IMR-90 (cell line): ENCODE data around the gene ODAD2. TPM values are rescaled to one million over a fixed set of nuclear protein-coding genes. Genes with fewer than 3 reads are reported as not detected.
"Not testable (repeated sequence)": the region's sequence is repeated elsewhere in the genome, so short reads cannot be mapped to it uniquely, and the experiment has no call there.

Source experiments
- ATAC-seq: fragments of 200-7000 bp; cut with Tn5 transposase; 2 replicates; pipeline ENCODE4 v1.9.1; 2020; ENCODE audit warnings: low read depth, mild to moderate bottlenecking, moderate library complexity
- BruUV-seq: library from RNA; stranded (reverse); fragments of 400-500 nt; replicated peaks from 2 replicates; lab custom pipeline; 2021; lab: Mats Ljungman, UMichigan
- CTCF ChIA-PET: fragments of 300-600 bp; formaldehyde crosslinking; extraction: SDS; loops from one replicate; lab custom pipeline; 2021; ENCODE audit warnings: antibody characterized with exemption; lab: Yijun Ruan, JAX
- POLR2A ChIA-PET: fragments of 300-600 bp; sonication (Branson Sonifier 250); formaldehyde crosslinking; loops from one replicate; lab custom pipeline; 2022; ENCODE audit warnings: antibody characterized with exemption; ENCODE audit not compliant: unreplicated experiment; lab: Charles Lee
- DNase-seq: peaks from one replicate; pipeline ENCODE4 v3.0.0; 2013
- H2AFZ ChIP-seq: replicated peaks from 2 replicates; pipeline ENCODE3; 2013; ENCODE audit warnings: low read length, mild to moderate bottlenecking; ENCODE audit not compliant: poor library complexity
- H2AK5ac ChIP-seq: 2 replicates; pipeline ENCODE4 v1.6.1; 2013; ENCODE audit warnings: low read depth, low read length, inconsistent platforms
- H2AK9ac ChIP-seq: replicated peaks from 2 replicates; pipeline ENCODE3; 2013; ENCODE audit warnings: mild to moderate bottlenecking, low read depth, low read length, moderate library complexity; ENCODE audit not compliant: poor library complexity
- H2BK120ac ChIP-seq: 2 replicates; pipeline ENCODE4 v1.6.1; 2013; ENCODE audit warnings: low read depth, low read length, inconsistent platforms
- H2BK15ac ChIP-seq: 3 replicates; pipeline ENCODE4 v1.6.1; 2013; ENCODE audit warnings: low read depth, low read length, inconsistent platforms
- H2BK20ac ChIP-seq: 2 replicates; pipeline ENCODE4 v1.6.1; 2013; ENCODE audit warnings: low read depth, mild to moderate bottlenecking, inconsistent platforms, low read length, moderate library complexity
- H2BK5ac ChIP-seq: 2 replicates; pipeline ENCODE4 v1.6.1; 2013; ENCODE audit warnings: mild to moderate bottlenecking, low read depth, low read length, inconsistent platforms; ENCODE audit not compliant: poor library complexity, severe bottlenecking
- H3K14ac ChIP-seq: replicated peaks from 2 replicates; pipeline ENCODE4 v1.6.1; 2013; ENCODE audit warnings: low read depth, low read length, inconsistent platforms
- H3K18ac ChIP-seq: 2 replicates; pipeline ENCODE4 v1.6.1; 2013; ENCODE audit warnings: low read depth, low read length, control low read depth
- H3K23ac ChIP-seq: 2 replicates; pipeline ENCODE4 v1.6.1; 2013; ENCODE audit warnings: low read depth, low read length, inconsistent platforms
- H3K27ac ChIP-seq: 2 replicates; pipeline ENCODE4 v1.5.1; 2013; ENCODE audit warnings: mild to moderate bottlenecking, control low read depth, low read length; ENCODE audit not compliant: insufficient read depth
- H3K27me3 ChIP-seq: 2 replicates; pipeline ENCODE4 v1.6.1; 2013; ENCODE audit warnings: low read length; ENCODE audit not compliant: control insufficient read depth, insufficient read depth
- H3K36me3 ChIP-seq: 2 replicates; pipeline ENCODE4 v1.6.1; 2013; ENCODE audit warnings: low read length, mixed read lengths; ENCODE audit not compliant: control insufficient read depth, insufficient read depth
- H3K4ac ChIP-seq: 2 replicates; pipeline ENCODE4 v1.6.1; 2013; ENCODE audit warnings: low read depth, low read length, inconsistent platforms
- H3K4me1 ChIP-seq: 2 replicates; pipeline ENCODE4 v1.6.1; 2013; ENCODE audit warnings: low read length, mixed read lengths; ENCODE audit not compliant: control insufficient read depth, insufficient read depth
- H3K4me2 ChIP-seq: 2 replicates; pipeline ENCODE4 v1.6.1; 2013; ENCODE audit warnings: low read depth, mild to moderate bottlenecking, control low read depth, low read length, moderate library complexity
- H3K4me3 ChIP-seq: 2 replicates; pipeline ENCODE4 v1.5.1; 2013; ENCODE audit warnings: low read depth, mild to moderate bottlenecking, control low read depth, low read length, moderate library complexity; ENCODE audit not compliant: insufficient read depth
- H3K56ac ChIP-seq: 2 replicates; pipeline ENCODE4 v1.6.1; 2013; ENCODE audit warnings: low read length, inconsistent platforms; ENCODE audit not compliant: insufficient read depth; ENCODE audit errors: extremely low read depth
- H3K79me1 ChIP-seq, 2 experiments: 2 replicates each; pipeline ENCODE4 v1.6.1; 2013; ENCODE audit warnings: low read length in 2 of 2, inconsistent platforms in 1 of 2, low read depth in 1 of 2
- H3K9ac ChIP-seq: 2 replicates; pipeline ENCODE4 v1.6.1; 2013; ENCODE audit warnings: low read depth, low read length, control low read depth
- H3K9me1 ChIP-seq: 2 replicates; pipeline ENCODE4 v1.6.1; 2013; ENCODE audit warnings: low read length, inconsistent platforms; ENCODE audit not compliant: insufficient read depth
- H3K9me3 ChIP-seq: 2 replicates; pipeline ENCODE4 v1.6.1; 2013; ENCODE audit warnings: low read length; ENCODE audit not compliant: control insufficient read depth, insufficient read depth
- H4K20me1 ChIP-seq: 2 replicates; pipeline ENCODE4 v1.6.1; 2013; ENCODE audit warnings: low read length, inconsistent platforms; ENCODE audit not compliant: insufficient read depth
- H4K5ac ChIP-seq: 2 replicates; pipeline ENCODE4 v1.6.1; 2013; ENCODE audit warnings: mild to moderate bottlenecking, low read depth, low read length, control low read depth
- H4K8ac ChIP-seq, 2 experiments: 2 replicates each; pipeline ENCODE4 v1.6.1; 2013; ENCODE audit warnings: low read depth in 2 of 2, low read length in 2 of 2, control low read depth in 1 of 2, inconsistent platforms in 1 of 2
- H4K91ac ChIP-seq: 2 replicates; pipeline ENCODE4 v1.6.1; 2013; ENCODE audit warnings: low read depth, low read length, inconsistent platforms; ENCODE audit not compliant: insufficient read depth
- WGBS, 2 experiments: methylation state at CpG; one replicate each; pipeline versions ENCODE4 v1.1.5 to v1.1.7; 2013; ENCODE audit warnings: missing lambda C conversion rate in 2 of 2; ENCODE audit not compliant: insufficient read length in 1 of 2; ENCODE audit errors: extremely low coverage in 2 of 2; 5-methylcytosine and 5-hydroxymethylcytosine counted together
- dilution Hi-C: fragments of 300-500 bp; cut with HindIII; formaldehyde crosslinking; loops from one replicate; pipeline ENCODE4 v1.14.3; 2018; ENCODE audit warnings: low sequenced_read_pairs; ENCODE audit not compliant: unreplicated experiment
- in situ Hi-C: fragments of 300-500 bp; cut with MboI; formaldehyde crosslinking; loops from 3 replicates; pipeline ENCODE4 v1.14.3; 2019; ENCODE audit warnings: low sequenced_read_pairs, inconsistent platforms, mixed read lengths
- intact Hi-C: fragments of 100-400 bp; cut with micrococcal nuclease; formaldehyde crosslinking; loops from 2 replicates; pipeline ENCODE4 v1.10.0; 2022
- polyA plus RNA-seq, 3 experiments: library from polyadenylated mRNA; depleted of rRNA; stranded (reverse); fragments of >200 nt; gene quantifications; 2 replicates each; pipeline ENCODE4 v1.2.3, GENCODE V29; 2012; ENCODE audit warnings: low replicate concordance in 1 of 3
- total RNA-seq: library from RNA; depleted of rRNA; stranded (reverse); fragments of >200 nt; gene quantifications from 2 replicates; pipeline ENCODE4 v1.2.3, GENCODE V29; 2012

The ODAD2 gene
- total and polyA plus RNA-seq, 2 of the 4 experiments (the other 2 are of a cell fraction): 0.53 to 0.72 TPM

GRCh38 chr10:27970795-27971194, 28.1 kb downstream of the ODAD2 start:
- H4K20me1 ChIP-seq, H2AK5ac ChIP-seq, H3K9me3 ChIP-seq, H3K4me2 ChIP-seq, H3K14ac ChIP-seq, H4K5ac ChIP-seq, H3K27me3 ChIP-seq, CTCF ChIA-PET, ATAC-seq, H3K18ac ChIP-seq, in situ Hi-C loops, H3K27ac ChIP-seq, dilution Hi-C loops, H4K91ac ChIP-seq, intact Hi-C loops, H2BK15ac ChIP-seq, H2BK120ac ChIP-seq, H2AK9ac ChIP-seq, DNase-seq, H3K36me3 ChIP-seq, BruUV-seq, H3K23ac ChIP-seq, H3K4ac ChIP-seq, H3K4me3 ChIP-seq, H3K79me1 ChIP-seq, H2BK5ac ChIP-seq, H3K9ac ChIP-seq, H3K4me1 ChIP-seq, H2BK20ac ChIP-seq, H3K56ac ChIP-seq, H3K9me1 ChIP-seq, H2AFZ ChIP-seq, POLR2A ChIA-PET, H4K8ac ChIP-seq: not testable (repeated sequence)
- WGBS, 2 experiments: no CpG with 5 or more reads among the region's 1 CpG

DNA sequence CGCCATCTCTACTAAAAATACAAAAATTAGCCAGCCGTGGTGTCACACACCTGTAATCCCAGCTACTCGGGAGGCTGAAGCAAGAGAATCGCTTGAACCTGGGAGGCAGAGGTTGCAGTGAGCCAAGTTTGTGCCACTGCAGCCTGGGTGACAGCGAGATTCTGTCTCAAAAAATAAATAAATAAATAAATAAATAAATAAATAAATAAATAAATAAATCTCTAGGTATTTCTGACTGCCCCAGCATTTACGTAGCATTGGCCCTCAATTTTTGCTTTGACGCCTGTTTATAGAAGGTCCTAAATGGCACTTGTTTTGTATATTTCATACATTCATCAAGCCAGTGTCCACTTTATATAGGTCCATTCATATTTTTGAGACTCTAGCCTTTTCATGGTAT, 28.9 kb downstream of the ODAD2 start:
- in situ Hi-C loops, H3K4me3 ChIP-seq, H3K27me3 ChIP-seq, H3K4me1 ChIP-seq, H4K20me1 ChIP-seq, H2BK120ac ChIP-seq, ATAC-seq, H3K9ac ChIP-seq, H3K4me2 ChIP-seq, H2AFZ ChIP-seq, H3K36me3 ChIP-seq, H2AK5ac ChIP-seq, DNase-seq, H4K5ac ChIP-seq, H2AK9ac ChIP-seq, H2BK15ac ChIP-seq, H3K56ac ChIP-seq, H2BK5ac ChIP-seq, H4K8ac ChIP-seq, H3K79me1 ChIP-seq, H4K91ac ChIP-seq, H2BK20ac ChIP-seq, H3K9me3 ChIP-seq, H3K4ac ChIP-seq, BruUV-seq, dilution Hi-C loops, H3K18ac ChIP-seq, H3K14ac ChIP-seq, intact Hi-C loops, POLR2A ChIA-PET, CTCF ChIA-PET, H3K23ac ChIP-seq, H3K9me1 ChIP-seq, H3K27ac ChIP-seq: not testable (repeated sequence)
- no CpG with 5 or more reads among the region's 7 CpGs for WGBS, 2 experiments
